Measurements from ENCODE around the gene AK8.

- TF ChIP-seq POLR2A (IDR thresholded peaks at IDR 0.05), result no peak
- no peak for TF ChIP-seq CTCF (IDR thresholded peaks at IDR 0.05)
Measured at GRCh38 chr9:132894862-132895835, 17.1 kb upstream of the AK8 start.
